ENCODE results near the gene ABI2.

Gene ABI2

GRCh38 chr2:203394519-203395227 lies 66.5 kb downstream of the ABI2 start:
- TF ChIP-seq HDGF (IDR thresholded peaks at IDR 0.05; ENCODE audit: borderline replicate concordance) (no peak), LEF1 (IDR thresholded peaks at IDR 0.05; ENCODE audit: borderline replicate concordance) (no peak), L3MBTL2 (conservative IDR thresholded peaks at IDR 0.05) (no peak), SP1 (IDR thresholded peaks at IDR 0.05) (no peak), ARNT (IDR thresholded peaks at IDR 0.05) (no peak), CTBP1 (IDR thresholded peaks at IDR 0.05; ENCODE audit: borderline replicate concordance) (no peak), SUZ12 (IDR thresholded peaks at IDR 0.05) (no peak), FOXK2 (IDR thresholded peaks at IDR 0.05) (no peak), PKNOX1 (IDR thresholded peaks at IDR 0.05) (no peak), FOXA1 (IDR thresholded peaks at IDR 0.05) (no peak), FOXM1 (IDR thresholded peaks at IDR 0.05; ENCODE audit: borderline replicate concordance) (no peak), NFRKB (IDR thresholded peaks at IDR 0.05) (no peak), ZNF384 (IDR thresholded peaks at IDR 0.05) (no peak), TARDBP (IDR thresholded peaks at IDR 0.05) (no peak), BHLHE40 (IDR thresholded peaks at IDR 0.05; ENCODE audit: borderline replicate concordance) (no peak), ELF4 (IDR thresholded peaks at IDR 0.05) (no peak)
- ChIA-PET POLR2A (no interaction called here), CTCF (interaction anchor here (0.6 kb wide), 1 partner anchor 221 kb away, joined by 5 read pairs; no protein-coding TSS in a partner anchor)
- DNase-seq (ENCODE audit: extremely low spot score), result peak; percentile 23

- CTCF ChIA-PET, result interaction anchor here (0.6 kb wide), 1 partner anchor 113 kb away, joined by 4 read pairs; no protein-coding TSS in a partner anchor
- DNase-seq (ENCODE audit: extremely low spot score), result no peak
- POLR2A ChIA-PET, result no interaction called here
- no peak for TF ChIP-seq ARNT (IDR thresholded peaks at IDR 0.05)
- no peak for TF ChIP-seq FOXA1 (IDR thresholded peaks at IDR 0.05)
- no peak for TF ChIP-seq BHLHE40 (IDR thresholded peaks at IDR 0.05; ENCODE audit: borderline replicate concordance)
- TF ChIP-seq CTBP1 (IDR thresholded peaks at IDR 0.05; ENCODE audit: borderline replicate concordance), result no peak
- no peak for TF ChIP-seq ZNF384 (IDR thresholded peaks at IDR 0.05)
- TF ChIP-seq FOXM1 (IDR thresholded peaks at IDR 0.05; ENCODE audit: borderline replicate concordance), result no peak
- no peak for TF ChIP-seq TARDBP (IDR thresholded peaks at IDR 0.05)
- TF ChIP-seq LEF1 (IDR thresholded peaks at IDR 0.05; ENCODE audit: borderline replicate concordance), result no peak
- no peak for TF ChIP-seq L3MBTL2 (conservative IDR thresholded peaks at IDR 0.05)
- no peak for TF ChIP-seq PKNOX1 (IDR thresholded peaks at IDR 0.05)
Measured at GRCh38 chr2:203395858-203396257, 67.7 kb downstream of the ABI2 start.

GRCh38 chr2:203396667-203397066 lies 68.5 kb downstream of the ABI2 start:
- CTCF ChIA-PET, result no interaction called here
- DNase-seq (ENCODE audit: extremely low spot score), result peak; percentile 9
- POLR2A ChIA-PET, result no interaction called here
- TF ChIP-seq FOXM1 (IDR thresholded peaks at IDR 0.05; ENCODE audit: borderline replicate concordance) (no peak), PKNOX1 (IDR thresholded peaks at IDR 0.05) (no peak), ELF4 (IDR thresholded peaks at IDR 0.05) (no peak), FOXA1 (IDR thresholded peaks at IDR 0.05) (no peak)

GRCh38 chr2:203399031-203399430 lies 70.8 kb downstream of the ABI2 start:
- CTCF ChIA-PET, result no interaction called here
- DNase-seq (ENCODE audit: extremely low spot score), result no peak
- POLR2A ChIA-PET, result no interaction called here
- TF ChIP-seq TARDBP (IDR thresholded peaks at IDR 0.05), result no peak
- TF ChIP-seq ZNF384 (IDR thresholded peaks at IDR 0.05), result no peak

- TF ChIP-seq CTBP1 (IDR thresholded peaks at IDR 0.05; ENCODE audit: borderline replicate concordance), result no peak
- no peak for TF ChIP-seq BHLHE40 (IDR thresholded peaks at IDR 0.05; ENCODE audit: borderline replicate concordance)
- POLR2A ChIA-PET, result no interaction called here
Measured at GRCh38 chr2:203400805-203401585, 72.8 kb downstream of the ABI2 start.

GRCh38 chr2:203404996-203405395 lies 76.8 kb downstream of the ABI2 start:
- no peak for TF ChIP-seq SP1 (IDR thresholded peaks at IDR 0.05)
- no peak for TF ChIP-seq PKNOX1 (IDR thresholded peaks at IDR 0.05)
- TF ChIP-seq SUZ12 (IDR thresholded peaks at IDR 0.05), result no peak
- no peak for TF ChIP-seq LEF1 (IDR thresholded peaks at IDR 0.05; ENCODE audit: borderline replicate concordance)
- no peak for TF ChIP-seq FOXM1 (IDR thresholded peaks at IDR 0.05; ENCODE audit: borderline replicate concordance)
- TF ChIP-seq HDGF (IDR thresholded peaks at IDR 0.05; ENCODE audit: borderline replicate concordance), result no peak
- TF ChIP-seq ARNT (IDR thresholded peaks at IDR 0.05), result no peak
- no peak for TF ChIP-seq FOXK2 (IDR thresholded peaks at IDR 0.05)
- TF ChIP-seq ELF4 (IDR thresholded peaks at IDR 0.05), result no peak
- TF ChIP-seq ZNF384 (IDR thresholded peaks at IDR 0.05), result no peak
- ChIA-PET POLR2A (no interaction called here), CTCF (no interaction called here)
- no peak for DNase-seq (ENCODE audit: extremely low spot score)

More at GRCh38 chr2:203400805-203401585, 72.8 kb downstream of the ABI2 start:
- CTCF ChIA-PET, result interaction anchor here (0.5 kb wide), 1 partner anchor 416 kb away, joined by 3 read pairs; no protein-coding TSS in a partner anchor
- DNase-seq (ENCODE audit: extremely low spot score), result no peak

Data from HEK293T (cell line).